ENCODE data around the gene ADM5.

Gene ADM5

DNA sequence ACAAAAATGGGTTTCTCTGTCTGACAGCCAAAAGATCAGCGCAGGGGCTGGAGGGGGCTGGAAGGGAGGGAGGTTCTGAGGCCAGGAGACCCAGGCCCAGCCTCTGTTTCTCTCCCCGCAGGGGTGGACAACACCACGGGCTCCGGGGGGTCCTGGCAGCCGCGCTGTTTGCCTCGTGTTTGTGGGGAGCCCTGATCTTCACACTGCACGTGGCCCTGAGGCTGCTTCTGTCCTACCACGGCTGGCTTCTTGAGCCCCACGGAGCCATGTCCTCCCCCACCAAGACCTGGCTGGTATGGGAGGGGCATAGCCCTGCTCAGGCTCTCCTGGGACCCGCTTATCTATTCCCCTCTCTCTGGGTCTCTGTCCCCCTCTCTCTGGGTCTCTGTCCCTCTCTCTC is 11.2 kb downstream of the ADM5 start:
- TF ChIP-seq, protein P1, sequence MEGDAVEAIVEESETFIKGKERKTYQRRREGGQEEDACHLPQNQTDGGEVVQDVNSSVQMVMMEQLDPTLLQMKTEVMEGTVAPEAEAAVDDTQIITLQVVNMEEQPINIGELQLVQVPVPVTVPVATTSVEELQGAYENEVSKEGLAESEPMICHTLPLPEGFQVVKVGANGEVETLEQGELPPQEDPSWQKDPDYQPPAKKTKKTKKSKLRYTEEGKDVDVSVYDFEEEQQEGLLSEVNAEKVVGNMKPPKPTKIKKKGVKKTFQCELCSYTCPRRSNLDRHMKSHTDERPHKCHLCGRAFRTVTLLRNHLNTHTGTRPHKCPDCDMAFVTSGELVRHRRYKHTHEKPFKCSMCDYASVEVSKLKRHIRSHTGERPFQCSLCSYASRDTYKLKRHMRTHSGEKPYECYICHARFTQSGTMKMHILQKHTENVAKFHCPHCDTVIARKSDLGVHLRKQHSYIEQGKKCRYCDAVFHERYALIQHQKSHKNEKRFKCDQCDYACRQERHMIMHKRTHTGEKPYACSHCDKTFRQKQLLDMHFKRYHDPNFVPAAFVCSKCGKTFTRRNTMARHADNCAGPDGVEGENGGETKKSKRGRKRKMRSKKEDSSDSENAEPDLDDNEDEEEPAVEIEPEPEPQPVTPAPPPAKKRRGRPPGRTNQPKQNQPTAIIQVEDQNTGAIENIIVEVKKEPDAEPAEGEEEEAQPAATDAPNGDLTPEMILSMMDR (IDR thresholded peaks at IDR 0.05; ENCODE audit: low read depth, low read length), result no peak
- DNase-seq (ENCODE audit: low read depth, low spot score), result no peak
- no peak overlapping the region for H3K4me3 ChIP-seq (ENCODE audit: low read depth, low read length)
- in situ Hi-C loops (cut with HindIII; ENCODE audit: low sequenced_read_pairs), result no loop called here

DNA sequence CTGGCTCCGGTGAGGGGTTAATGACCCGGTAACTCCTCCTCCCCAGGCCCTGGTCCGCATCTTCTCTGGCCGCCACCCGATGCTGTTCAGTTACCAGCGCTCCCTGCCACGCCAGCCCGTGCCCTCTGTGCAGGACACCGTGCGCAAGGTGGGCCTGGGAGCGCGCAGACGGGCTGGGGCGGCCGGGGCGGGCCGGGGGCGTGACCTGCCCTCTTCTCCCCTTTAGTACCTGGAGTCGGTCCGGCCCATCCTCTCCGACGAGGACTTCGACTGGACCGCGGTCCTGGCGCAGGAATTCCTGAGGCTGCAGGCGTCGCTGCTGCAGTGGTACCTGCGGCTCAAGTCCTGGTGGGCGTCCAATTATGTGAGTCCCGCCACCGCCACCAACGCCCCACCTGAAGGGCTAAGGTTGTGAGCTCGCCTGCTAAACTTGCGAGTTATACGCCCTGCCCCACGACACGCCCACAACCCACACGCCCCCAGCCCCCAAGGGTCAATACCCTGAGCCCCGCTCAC is 11.9 kb downstream of the ADM5 start:
- no peak for DNase-seq (ENCODE audit: low read depth, low spot score)
- TF ChIP-seq, protein P1 (IDR thresholded peaks at IDR 0.05; ENCODE audit: low read depth, low read length), result no peak
- H3K4me3 ChIP-seq (ENCODE audit: low read depth, low read length), result no peak overlapping the region
- in situ Hi-C loops (cut with HindIII; ENCODE audit: low sequenced_read_pairs), result no loop called here

DNA sequence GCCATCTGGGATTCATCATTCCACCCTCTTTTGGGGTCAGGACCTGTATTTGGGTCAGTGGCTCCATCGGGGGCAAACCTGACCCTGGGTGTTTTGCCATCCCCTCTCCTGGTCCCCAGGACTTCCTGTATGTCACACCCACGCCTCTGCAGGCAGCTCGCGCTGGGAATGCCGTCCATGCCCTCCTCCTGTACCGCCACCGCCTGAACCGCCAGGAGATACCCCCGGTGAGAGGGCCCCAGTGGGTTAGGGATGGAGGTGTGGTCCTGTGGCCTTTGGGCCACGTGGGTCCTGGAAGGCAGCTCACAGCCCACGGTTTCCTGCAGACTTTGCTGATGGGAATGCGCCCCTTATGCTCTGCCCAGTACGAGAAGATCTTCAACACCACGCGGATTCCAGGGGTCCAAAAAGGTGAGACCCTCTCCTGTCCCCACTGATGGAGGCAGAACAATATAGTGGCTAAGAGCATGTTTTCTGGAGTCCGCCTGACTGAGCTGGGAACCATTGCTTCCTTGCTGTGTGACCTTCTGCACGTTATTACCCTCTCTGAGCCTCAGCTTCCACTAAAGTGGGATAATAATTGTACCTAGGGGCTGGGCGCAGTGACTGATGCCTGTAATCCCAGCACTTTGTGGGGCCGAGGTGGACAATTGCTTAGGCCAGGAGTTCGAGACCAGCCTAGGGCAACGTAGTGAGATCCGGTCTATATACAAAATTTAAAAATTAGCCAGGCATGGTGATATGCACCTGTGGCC is 15.7 kb downstream of the ADM5 start:
- TF ChIP-seq, protein P1 (IDR thresholded peaks at IDR 0.05; ENCODE audit: low read depth, low read length), result no peak
- no peak for DNase-seq (ENCODE audit: low read depth, low spot score)
- in situ Hi-C loops (cut with HindIII; ENCODE audit: low sequenced_read_pairs), result no loop called here
- no peak overlapping the region for H3K4me3 ChIP-seq (ENCODE audit: low read depth, low read length)

DNA sequence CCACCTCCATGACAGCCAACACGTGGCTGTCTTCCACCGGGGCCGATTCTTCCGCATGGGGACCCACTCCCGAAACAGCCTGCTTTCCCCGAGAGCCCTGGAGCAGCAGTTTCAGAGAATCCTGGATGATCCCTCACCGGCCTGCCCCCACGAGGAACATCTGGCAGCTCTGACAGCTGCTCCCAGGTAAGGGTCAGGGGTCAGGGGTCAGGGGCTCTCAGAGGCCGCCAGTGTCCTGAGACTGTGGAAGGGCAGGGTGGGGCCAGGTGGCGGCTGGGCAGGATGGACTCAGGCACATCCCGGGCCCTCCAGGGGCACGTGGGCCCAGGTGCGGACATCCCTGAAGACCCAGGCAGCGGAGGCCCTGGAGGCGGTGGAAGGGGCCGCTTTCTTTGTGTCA is 16.5 kb downstream of the ADM5 start:
- no peak overlapping the region for H3K4me3 ChIP-seq (ENCODE audit: low read depth, low read length)
- no peak for DNase-seq (ENCODE audit: low read depth, low spot score)
- TF ChIP-seq, protein P1 (IDR thresholded peaks at IDR 0.05; ENCODE audit: low read depth, low read length), result no peak
- in situ Hi-C loops (cut with HindIII; ENCODE audit: low sequenced_read_pairs), result no loop called here

DNA sequence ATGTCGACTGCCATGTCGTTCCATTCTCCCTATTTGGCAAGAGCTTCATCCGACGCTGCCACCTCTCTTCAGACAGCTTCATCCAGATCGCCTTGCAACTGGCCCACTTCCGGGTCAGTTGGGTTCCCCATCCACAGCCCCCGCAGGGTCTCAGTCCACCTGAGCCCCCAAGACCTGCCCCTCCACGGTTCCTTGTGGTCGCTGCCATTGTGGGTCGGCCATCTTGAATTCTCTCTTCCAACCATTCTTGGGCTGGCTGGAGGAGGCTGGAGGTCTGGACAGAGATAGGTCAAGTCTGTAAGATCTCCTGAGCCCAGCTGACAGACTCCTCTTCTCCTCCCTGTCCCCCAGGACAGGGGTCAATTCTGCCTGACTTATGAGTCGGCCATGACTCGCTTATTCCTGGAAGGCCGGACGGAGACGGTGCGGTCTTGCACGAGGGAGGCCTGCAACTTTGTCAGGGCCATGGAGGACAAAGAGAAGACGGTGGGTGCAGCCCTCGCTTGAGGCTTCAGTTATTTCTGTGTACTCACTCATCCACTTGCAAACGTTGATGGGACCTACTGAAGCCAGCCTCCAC is 21.1 kb downstream of the ADM5 start:
- no peak overlapping the region for H3K4me3 ChIP-seq (ENCODE audit: low read depth, low read length)
- in situ Hi-C loops (cut with HindIII; ENCODE audit: low sequenced_read_pairs), result no loop called here
- TF ChIP-seq, protein P1 (IDR thresholded peaks at IDR 0.05; ENCODE audit: low read depth, low read length), result no peak
- peak; percentile 64 for DNase-seq (ENCODE audit: low read depth, low spot score)

DNA sequence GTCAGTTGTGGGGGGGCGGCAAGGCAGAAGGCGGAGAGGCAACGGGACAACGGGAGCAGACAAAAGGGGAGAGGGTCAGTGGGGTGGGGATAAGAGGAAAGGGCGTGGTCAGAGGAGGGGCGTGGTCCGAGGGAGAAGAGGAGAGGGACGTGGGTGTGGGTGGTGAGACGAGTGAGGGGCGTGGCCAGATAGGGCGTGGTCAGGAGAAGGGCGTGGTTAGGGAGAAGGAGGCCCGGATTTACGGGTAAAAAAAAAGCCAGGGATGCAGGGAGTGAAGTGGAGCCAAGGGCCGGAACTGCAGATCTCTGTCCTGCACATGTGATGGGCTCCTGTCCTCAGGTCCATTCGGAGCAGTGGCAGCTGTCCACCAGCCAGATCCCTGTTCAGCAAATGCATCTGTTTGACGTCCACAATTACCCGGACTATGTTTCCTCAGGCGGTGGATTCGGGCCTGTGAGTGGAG is 23.0 kb downstream of the ADM5 start:
- in situ Hi-C loops (cut with HindIII; ENCODE audit: low sequenced_read_pairs), result no loop called here
- no peak for DNase-seq (ENCODE audit: low read depth, low spot score)
- no peak overlapping the region for H3K4me3 ChIP-seq (ENCODE audit: low read depth, low read length)
- TF ChIP-seq, protein P1 (IDR thresholded peaks at IDR 0.05; ENCODE audit: low read depth, low read length), result no peak

Data from astrocyte of the spinal cord (primary cell).